HG02852 (cell line): Measurements from ENCODE around the gene RNF151.
"Not testable (repeated sequence)": the region's sequence is repeated elsewhere in the genome, so short reads cannot be mapped to it uniquely, and the experiment has no call there.

Experiments used
- ATAC-seq: cut with Tn5 transposase; IDR thresholded peaks from one replicate; pipeline ENCODE4 v1.9.1; 2021; ENCODE audit warnings: mild to moderate bottlenecking, moderate library complexity; ENCODE audit not compliant: unreplicated experiment

Gene RNF151

DNA sequence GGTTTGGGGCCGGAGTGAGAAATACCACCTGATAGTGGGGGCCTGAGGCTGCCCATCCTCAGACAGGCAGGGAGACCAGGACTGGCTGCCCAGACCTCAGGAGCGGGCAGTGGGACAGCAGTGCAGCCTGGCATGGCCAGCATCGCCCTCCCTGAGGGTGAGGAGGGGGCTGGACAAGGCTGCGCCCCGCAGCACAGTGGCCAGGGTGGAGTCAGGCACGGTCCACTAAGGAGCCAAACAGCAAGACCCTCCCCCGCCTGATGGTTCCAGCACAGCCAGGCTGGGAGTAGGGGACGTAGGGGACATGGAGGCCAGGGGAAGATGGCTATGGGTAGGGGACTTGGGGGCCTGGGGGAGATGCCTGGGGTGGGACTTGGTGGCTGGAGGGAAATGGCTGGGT lies 39.7 kb downstream of the RNF151 start:
- no peak for ATAC-seq

DNA sequence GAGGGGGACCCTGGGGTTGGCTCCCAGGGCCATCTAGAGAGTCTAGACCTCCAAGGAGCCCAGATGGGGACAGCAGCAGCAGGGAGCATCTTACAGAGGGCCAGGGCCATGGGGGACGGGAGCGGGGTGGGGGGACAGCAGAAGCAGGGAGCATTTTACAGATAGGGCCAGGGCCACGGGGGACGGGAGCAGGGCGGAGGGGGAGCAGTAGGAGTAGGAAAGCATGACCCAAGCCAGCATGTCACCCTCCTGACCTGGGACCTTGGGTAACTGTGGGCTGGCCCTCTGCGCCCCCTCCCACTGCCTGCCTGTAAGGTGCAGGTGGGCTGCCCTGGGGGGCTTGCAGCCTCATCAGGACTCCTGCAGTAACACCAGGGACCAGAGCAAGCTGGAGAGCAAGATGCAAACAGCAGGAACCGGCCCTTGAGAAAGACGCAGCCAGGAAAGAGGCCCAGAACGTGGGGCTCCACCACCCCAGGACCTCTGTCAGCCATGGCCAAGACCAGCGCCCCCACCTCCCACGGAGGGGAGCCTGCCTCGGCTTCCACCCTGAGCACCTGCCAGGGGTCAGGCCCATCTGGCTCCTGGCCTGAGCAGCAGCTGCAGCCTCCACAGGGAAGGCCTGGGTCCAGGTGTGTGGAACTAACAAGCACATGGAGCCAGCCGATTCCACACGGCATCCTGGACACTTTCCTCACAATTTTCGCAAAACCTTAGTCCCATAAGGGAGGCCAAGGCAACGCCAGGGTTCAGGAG lies 40.6 kb downstream of the RNF151 start:
- ATAC-seq, result no peak

DNA sequence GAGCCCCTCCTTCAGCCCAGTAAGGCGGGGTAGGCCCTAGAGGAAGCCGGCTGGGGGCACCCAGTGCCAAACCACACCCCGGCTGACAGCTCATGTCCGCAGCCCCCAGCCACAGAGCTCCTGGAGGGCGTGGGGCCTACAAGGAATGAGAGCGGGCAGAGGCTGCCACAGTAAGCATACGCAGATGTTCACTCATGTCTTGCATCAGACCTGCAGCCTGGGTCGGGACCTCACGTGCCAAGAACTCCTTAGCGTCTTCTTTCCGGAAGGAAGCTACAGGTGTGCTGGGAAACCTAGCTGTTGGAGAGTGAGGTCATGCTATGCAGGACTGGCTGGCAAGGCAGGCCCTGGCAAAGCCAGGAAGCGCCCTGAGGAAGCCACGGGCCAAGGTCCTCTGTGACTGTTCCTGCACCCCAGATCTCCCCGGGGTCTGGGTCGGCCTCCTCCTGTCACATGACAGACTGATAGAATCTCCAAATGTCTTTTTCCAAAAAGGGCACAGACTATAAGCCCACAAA lies 41.4 kb downstream of the RNF151 start:
- ATAC-seq, result no peak

DNA sequence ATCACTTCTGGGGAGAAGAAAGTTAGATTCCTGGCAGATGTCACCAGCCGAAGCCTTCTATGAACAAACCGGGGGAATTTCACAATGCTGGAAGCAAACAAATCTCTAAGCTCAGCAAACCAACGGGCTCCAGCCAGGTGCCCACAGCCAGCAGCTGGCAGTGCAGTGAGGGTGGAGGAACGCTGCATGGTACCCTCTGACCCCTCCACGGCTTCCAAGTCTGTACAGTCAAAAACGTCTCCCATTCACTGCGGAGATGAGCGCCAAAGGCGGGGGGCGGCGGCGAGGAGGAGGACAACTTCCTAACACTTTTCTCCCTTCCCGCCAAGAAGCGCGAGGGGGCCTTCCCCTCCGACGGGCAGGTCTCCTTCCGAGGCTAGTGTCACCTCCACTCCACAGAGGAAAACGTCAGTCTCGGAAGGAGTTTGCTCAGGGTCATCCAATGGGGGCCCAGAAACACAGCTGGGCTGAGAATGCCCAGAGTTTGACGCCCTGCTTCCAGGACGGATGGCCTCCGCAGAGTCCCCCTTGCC lies 42.0 kb downstream of the RNF151 start:
- no peak for ATAC-seq

DNA sequence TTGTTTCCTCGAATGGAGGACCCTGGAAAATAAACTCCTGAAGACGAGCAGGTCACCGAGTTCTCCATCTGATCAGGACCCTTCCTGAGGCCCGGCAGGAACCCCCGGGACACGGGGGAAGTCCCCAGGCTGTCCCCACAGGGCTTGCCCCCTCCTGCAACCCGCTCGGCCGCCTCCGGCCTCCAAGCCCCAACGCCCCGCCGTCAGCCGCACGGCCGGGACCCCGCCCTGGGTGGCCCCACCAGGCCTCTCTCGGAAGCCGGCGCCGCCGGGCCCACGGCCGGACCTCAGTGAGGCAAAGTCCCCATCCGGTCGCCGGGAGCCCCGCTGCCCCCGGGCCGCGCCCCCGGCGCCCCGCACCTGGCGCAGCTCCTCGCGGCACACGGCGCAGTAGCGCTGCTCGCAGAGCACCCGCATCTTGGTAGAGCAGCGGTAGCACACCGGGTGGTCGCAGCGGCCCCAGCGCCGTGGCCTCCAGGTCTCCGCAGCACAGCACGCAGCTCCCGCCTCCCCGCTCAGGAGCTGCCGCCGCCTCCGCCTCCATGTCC lies 42.6 kb downstream of the RNF151 start:
- ATAC-seq, result peak; percentile 42

DNA sequence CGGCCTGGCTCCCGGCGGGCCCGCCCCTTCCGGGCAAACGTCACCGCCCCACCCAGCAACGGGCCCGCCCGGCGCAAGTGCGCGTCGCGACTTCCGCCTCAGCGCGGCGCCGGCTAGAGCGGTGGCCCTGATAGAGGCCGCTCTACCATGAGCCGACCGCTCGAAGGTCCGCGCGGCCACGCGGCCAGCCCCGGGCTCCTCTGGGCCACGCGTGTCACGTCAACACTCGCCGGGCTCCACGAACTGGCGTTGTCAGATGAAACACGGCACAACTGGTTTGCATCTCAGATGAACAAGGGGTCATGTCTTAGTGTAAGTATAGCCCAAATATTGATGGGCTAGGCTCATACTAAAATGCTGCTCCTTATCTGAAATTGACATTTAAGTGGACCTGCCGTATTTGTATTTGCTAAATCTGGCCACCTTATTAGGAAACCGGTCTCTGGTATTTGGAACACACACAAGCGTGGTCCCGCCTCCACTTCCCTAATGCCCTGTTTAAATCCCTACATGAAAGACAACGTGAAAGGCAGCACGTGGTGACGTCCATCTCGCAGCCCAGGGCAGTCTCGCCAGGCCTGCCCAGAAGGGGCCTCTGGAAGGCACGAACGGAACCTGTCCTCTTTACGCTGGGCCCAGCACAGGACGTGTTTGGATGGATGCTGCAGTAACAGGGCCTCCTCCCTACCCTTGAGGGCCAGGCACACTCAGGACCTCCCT lies 43.3 kb downstream of the RNF151 start, which contains the start of gene ZNF598:
TSS of gene ZNF598 (minus strand) at position 31 of the 720 bp plus-strand sequence.
- ATAC-seq, result peak; percentile 83

DNA sequence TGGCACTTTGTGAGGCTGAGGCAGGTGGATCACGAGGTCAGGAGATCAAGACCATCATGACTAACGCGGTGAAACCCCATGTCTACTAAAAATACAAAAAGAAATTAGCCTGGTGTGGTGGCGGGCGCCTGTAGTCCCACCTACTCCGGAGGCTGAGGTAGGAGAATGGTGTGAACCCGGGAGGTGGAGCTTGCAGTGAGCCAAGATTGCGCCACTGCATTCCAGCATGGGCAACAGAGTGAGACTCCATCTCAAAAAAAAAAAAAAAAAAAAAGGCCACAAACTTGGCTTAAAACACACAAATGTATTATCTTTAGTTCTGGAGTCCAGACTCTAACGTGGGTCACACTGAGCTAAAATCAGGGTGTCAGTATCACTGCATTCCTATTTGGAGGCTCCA lies 45.1 kb downstream of the RNF151 start:
- ATAC-seq, result not testable (repeated sequence)

DNA sequence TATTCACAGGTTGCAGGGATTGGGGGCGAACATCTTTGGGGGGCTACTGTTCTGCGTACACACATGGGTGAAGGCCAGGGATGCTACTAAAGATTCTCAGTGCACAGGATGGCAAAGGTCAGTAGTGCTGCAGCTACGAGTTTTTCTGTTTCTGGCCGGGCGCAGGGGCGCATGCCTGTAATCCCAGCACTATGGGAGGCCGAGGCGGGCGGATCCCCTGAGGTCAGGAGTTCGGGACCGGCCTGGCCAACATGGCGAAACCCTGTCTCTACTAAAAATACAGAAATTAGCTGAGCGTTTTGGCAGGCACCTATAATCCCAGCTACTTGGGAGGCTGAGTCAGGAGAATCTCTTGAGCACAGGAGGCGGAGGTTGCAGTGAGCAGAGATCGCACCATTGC lies 46.9 kb downstream of the RNF151 start:
- no peak for ATAC-seq

DNA sequence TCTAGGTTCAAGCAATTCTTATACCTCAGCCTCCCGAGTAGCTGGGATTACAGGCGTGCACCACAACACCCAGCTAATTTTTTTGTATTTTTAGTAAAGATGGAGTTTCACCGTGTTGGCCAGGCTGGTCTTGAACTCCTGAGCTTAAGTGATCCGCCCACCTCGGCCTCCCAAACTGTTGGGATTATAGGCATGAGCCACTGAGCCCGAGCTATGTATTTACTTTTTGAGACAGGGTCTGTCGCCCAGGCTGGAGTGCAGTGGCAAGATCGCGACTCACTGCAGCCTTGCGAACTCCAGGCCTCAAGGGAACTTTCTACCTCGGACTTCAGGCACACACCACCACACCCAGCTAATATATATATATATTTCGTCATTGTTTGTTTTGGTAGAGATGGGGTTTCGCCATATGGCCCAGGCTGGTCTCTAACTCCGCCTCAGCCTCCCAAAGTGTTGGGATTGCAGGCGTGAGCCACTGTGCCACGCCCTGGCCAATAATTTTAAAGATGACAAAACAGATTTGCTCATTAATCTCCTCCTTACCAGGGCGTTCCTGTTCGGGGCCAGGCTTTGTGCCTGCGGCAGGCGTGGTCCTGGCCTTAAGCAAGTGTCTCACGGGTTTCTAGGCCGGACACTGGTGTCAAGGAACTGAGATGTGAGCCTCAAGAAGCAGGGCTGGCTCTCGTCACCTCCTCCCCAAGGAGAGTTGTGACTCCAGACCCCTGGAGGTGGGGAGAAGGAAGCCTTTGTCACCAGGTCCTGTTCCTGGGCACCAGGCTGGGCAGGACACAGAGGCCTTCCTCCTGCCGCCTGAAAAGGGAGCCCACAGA lies 48.7 kb downstream of the RNF151 start:
- ATAC-seq, result no peak

DNA sequence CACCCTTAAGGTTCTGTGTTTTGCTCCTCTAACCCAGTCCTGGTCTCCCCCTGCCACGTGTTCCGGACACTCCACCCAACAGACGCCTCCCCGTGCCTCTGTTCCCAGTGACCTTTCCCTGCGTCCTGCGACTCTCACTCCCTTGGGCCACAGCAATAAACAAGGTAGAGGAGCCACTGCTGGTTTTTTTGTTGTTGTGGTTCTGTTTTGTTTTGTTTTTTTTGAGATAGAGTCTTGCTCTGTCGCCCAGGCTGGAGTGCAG lies 49.2 kb downstream of the RNF151 start:
- ATAC-seq, result no peak

DNA sequence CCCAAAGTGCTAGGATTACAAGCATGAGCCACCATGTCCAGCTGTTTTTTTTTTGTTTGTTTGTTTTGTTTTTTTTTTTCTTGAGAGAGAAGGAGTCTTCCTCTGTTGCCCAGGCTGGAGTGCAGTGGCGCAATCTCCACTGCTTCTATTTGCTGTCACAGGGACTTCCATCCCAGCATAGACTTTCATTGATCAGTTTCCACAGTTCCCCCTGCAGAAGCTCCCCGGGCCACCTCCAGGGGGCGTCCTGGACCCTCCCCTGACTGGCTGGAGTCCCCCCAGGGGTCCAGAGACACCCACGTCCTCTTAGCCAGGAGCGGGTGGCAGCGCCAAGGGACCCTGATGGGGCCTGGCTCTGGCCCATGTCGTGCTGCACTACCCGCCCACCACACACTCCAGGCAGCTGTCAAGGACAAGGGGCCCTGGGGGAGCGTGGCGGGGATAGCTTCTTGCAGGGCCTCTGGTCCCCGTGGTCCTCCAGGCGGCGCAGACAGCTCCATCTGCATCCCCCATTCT lies 49.8 kb downstream of the RNF151 start:
- no peak for ATAC-seq
